ENCODE data around the gene DSTN. TPM values are rescaled to one million over a fixed set of nuclear protein-coding genes. Genes with fewer than 3 reads are reported as not detected.

DSTN gene
- total and polyA plus RNA-seq, 2 experiments from 2014 or later = 162 to 459 TPM

- Mint-ChIP-seq H3K4me3 (no peak overlapping the region), H3K9me3 (0 out of 3 replicates have a peak, but pooled peaks cover 3% of the 10 kb centered on the region), H3K36me3 (ENCODE audit: low read depth) (peaks cover 70% of the 10 kb centered on the region), H3K4me1 (no peaks in the 10 kb centered on the region; the same call in 2 of the 3 replicates), H3K27me3 (ENCODE audit: insufficient read depth, low read depth, poor library complexity) (peaks cover 8% of the 10 kb centered on the region), H3K27ac (no peak overlapping the region)
- Histone ChIP-seq H3K4me1 (ENCODE audit: insufficient read depth) (no peaks in the 10 kb centered on the region), H3K27me3 (ENCODE audit: insufficient read depth) (no peaks in the 10 kb centered on the region), H3K4me2 (no peak overlapping the region), H3K79me2 (replicated peaks; ENCODE audit: insufficient read depth) (no peaks in the 10 kb centered on the region), H3K4me3 (no peak overlapping the region), H3K27ac (ENCODE audit: low read depth) (no peak overlapping the region), H3K36me3 (ENCODE audit: insufficient read depth) (peaks cover 5% of the 10 kb centered on the region; the same call in 1 of the 2 replicates), H2AFZ (no peak overlapping the region), H3F3A (replicated peaks; ENCODE audit: low read depth) (no peaks in the 10 kb centered on the region), H4K20me1 (replicated peaks; ENCODE audit: insufficient read depth) (0 out of 2 replicates have a peak, but pooled peaks cover 4% of the 10 kb centered on the region), H3K9me2 (ENCODE audit: insufficient read depth) (no peaks in the 10 kb centered on the region)
- no peak for DNase-seq (ENCODE audit: low spot score)
- TF ChIP-seq, protein P1, sequence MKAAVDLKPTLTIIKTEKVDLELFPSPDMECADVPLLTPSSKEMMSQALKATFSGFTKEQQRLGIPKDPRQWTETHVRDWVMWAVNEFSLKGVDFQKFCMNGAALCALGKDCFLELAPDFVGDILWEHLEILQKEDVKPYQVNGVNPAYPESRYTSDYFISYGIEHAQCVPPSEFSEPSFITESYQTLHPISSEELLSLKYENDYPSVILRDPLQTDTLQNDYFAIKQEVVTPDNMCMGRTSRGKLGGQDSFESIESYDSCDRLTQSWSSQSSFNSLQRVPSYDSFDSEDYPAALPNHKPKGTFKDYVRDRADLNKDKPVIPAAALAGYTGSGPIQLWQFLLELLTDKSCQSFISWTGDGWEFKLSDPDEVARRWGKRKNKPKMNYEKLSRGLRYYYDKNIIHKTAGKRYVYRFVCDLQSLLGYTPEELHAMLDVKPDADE (IDR thresholded peaks at IDR 0.05) = no peak
- TF ChIP-seq, protein P2, sequence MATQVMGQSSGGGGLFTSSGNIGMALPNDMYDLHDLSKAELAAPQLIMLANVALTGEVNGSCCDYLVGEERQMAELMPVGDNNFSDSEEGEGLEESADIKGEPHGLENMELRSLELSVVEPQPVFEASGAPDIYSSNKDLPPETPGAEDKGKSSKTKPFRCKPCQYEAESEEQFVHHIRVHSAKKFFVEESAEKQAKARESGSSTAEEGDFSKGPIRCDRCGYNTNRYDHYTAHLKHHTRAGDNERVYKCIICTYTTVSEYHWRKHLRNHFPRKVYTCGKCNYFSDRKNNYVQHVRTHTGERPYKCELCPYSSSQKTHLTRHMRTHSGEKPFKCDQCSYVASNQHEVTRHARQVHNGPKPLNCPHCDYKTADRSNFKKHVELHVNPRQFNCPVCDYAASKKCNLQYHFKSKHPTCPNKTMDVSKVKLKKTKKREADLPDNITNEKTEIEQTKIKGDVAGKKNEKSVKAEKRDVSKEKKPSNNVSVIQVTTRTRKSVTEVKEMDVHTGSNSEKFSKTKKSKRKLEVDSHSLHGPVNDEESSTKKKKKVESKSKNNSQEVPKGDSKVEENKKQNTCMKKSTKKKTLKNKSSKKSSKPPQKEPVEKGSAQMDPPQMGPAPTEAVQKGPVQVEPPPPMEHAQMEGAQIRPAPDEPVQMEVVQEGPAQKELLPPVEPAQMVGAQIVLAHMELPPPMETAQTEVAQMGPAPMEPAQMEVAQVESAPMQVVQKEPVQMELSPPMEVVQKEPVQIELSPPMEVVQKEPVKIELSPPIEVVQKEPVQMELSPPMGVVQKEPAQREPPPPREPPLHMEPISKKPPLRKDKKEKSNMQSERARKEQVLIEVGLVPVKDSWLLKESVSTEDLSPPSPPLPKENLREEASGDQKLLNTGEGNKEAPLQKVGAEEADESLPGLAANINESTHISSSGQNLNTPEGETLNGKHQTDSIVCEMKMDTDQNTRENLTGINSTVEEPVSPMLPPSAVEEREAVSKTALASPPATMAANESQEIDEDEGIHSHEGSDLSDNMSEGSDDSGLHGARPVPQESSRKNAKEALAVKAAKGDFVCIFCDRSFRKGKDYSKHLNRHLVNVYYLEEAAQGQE (IDR thresholded peaks at IDR 0.05; ENCODE audit: unreplicated experiment) = no peak
- TF ChIP-seq EZH2phosphoT487 (IDR thresholded peaks at IDR 0.05; ENCODE audit: unreplicated experiment) (no peak), JUNB (IDR thresholded peaks at IDR 0.05; ENCODE audit: unreplicated experiment) (no peak)
- ATAC-seq = no peak
These were observed 53.1 kb downstream of the DSTN start for GRCh38 chr20:17622851-17623508.

GRCh38 chr20:17624070-17624469 is 54.2 kb downstream of the DSTN start:
- Mint-ChIP-seq H3K9me3 (0 out of 3 replicates have a peak, but pooled peaks cover 3% of the 10 kb centered on the region), H3K4me3 (no peak overlapping the region), H3K27me3 (ENCODE audit: insufficient read depth, low read depth, poor library complexity) (peaks cover 8% of the 10 kb centered on the region), H3K4me1 (no peaks in the 10 kb centered on the region; the same call in 2 of the 3 replicates), H3K27ac (no peak overlapping the region), H3K36me3 (ENCODE audit: low read depth) (peaks cover 70% of the 10 kb centered on the region)
- no peak for DNase-seq (ENCODE audit: low spot score)
- 0 out of 2 replicates have a peak, but pooled peaks cover 4% of the 10 kb centered on the region for H4K20me1 ChIP-seq (replicated peaks; ENCODE audit: insufficient read depth)
- H3K4me1 ChIP-seq (ENCODE audit: insufficient read depth) = no peaks in the 10 kb centered on the region
- H3K4me3 ChIP-seq = no peak overlapping the region
- H3K27ac ChIP-seq (ENCODE audit: low read depth) = no peak overlapping the region
- H3K36me3 ChIP-seq (ENCODE audit: insufficient read depth) = no peaks in the 10 kb centered on the region; the same call in 1 of the 2 replicates
- no peaks in the 10 kb centered on the region for H3K79me2 ChIP-seq (replicated peaks; ENCODE audit: insufficient read depth)
- H2AFZ ChIP-seq = no peak overlapping the region
- H3K9me2 ChIP-seq (ENCODE audit: insufficient read depth) = no peaks in the 10 kb centered on the region
- no peaks in the 10 kb centered on the region for H3F3A ChIP-seq (replicated peaks; ENCODE audit: low read depth)
- ATAC-seq = no peak
- no peaks in the 10 kb centered on the region for H3K27me3 ChIP-seq (ENCODE audit: insufficient read depth)
- H3K4me2 ChIP-seq = no peak overlapping the region
- no peak for TF ChIP-seq EZH2phosphoT487 (IDR thresholded peaks at IDR 0.05; ENCODE audit: unreplicated experiment)
- no peak for TF ChIP-seq POLR2AphosphoS5 (IDR thresholded peaks at IDR 0.05; ENCODE audit: low read depth)
- TF ChIP-seq CREB1 (CRISPR knock-in tag; IDR thresholded peaks at IDR 0.05; ENCODE audit: low read depth) = no peak
- TF ChIP-seq, protein P2 (IDR thresholded peaks at IDR 0.05; ENCODE audit: unreplicated experiment) = no peak
- no peak for TF ChIP-seq JUNB (IDR thresholded peaks at IDR 0.05; ENCODE audit: unreplicated experiment)
- TF ChIP-seq, protein P1 (IDR thresholded peaks at IDR 0.05) = no peak

Measured in GM23338 (cell line).